Neural cell (in vitro differentiated cells): ENCODE results near the gene AFDN. TPM values are rescaled to one million over a fixed set of nuclear protein-coding genes. Genes with fewer than 3 reads are reported as not detected.

Experiments
- H2AFZ ChIP-seq: fragments of 200-600, 300-800 bp; sonication (generic), shearing (Covaris generic); 2 replicates; pipeline ENCODE4 v1.6.0; 2014; ENCODE audit warnings: low read depth, mild to moderate bottlenecking, antibody characterized with exemption, low read length, moderate library complexity
- H3F3A ChIP-seq: fragments of 200-600 bp; shearing (Covaris generic); 2 replicates; pipeline ENCODE4 v1.6.1; 2016; ENCODE audit warnings: mild to moderate bottlenecking, moderate library complexity, mixed read lengths, antibody characterized with exemption, low read length; ENCODE audit not compliant: insufficient read depth, poor library complexity, severe bottlenecking
- H3K27ac ChIP-seq: fragments of 200-600, 300-800 bp; sonication (generic), shearing (Covaris generic); 2 replicates; pipeline ENCODE4 v1.5.1; 2014; ENCODE audit warnings: mild to moderate bottlenecking, low read length, moderate library complexity
- H3K27me3 ChIP-seq: fragments of 300-800, 200-600 bp; sonication (generic), shearing (Covaris generic); 2 replicates; pipeline ENCODE4 v1.6.0; 2014; ENCODE audit warnings: mild to moderate bottlenecking, low read depth, low read length, moderate library complexity; ENCODE audit not compliant: insufficient read depth
- H3K36me3 ChIP-seq: fragments of 300-800, 200-600 bp; sonication (generic), shearing (Covaris generic); 2 replicates; pipeline ENCODE4 v1.5.1; 2014; ENCODE audit warnings: mild to moderate bottlenecking, antibody characterized with exemption, low read length, moderate library complexity; ENCODE audit not compliant: insufficient read depth
- H3K4me2 ChIP-seq: fragments of 300-800, 200-600 bp; sonication (generic), shearing (Covaris generic); 2 replicates; pipeline ENCODE4 v1.6.0; 2014; ENCODE audit warnings: mild to moderate bottlenecking, low read length
- H3K4me3 ChIP-seq: fragments of 300-800, 200-600 bp; sonication (generic), shearing (Covaris generic); 2 replicates; pipeline ENCODE4 v1.5.1; 2014; ENCODE audit warnings: mild to moderate bottlenecking, low read length, moderate library complexity
- H3K79me2 ChIP-seq: fragments of 200-600 bp; shearing (Covaris generic); replicated peaks from 2 replicates; pipeline ENCODE4 v1.6.0; 2014; ENCODE audit warnings: mild to moderate bottlenecking, low read length, moderate library complexity; ENCODE audit not compliant: insufficient read depth
- H3K9ac ChIP-seq: fragments of 300-800, 200-600 bp; sonication (generic), shearing (Covaris generic); 2 replicates; pipeline ENCODE4 v1.6.1; 2016; ENCODE audit warnings: mild to moderate bottlenecking, low read length, mixed read lengths
- H3K9me2 ChIP-seq: fragments of 200-600 bp; shearing (Covaris generic); 2 replicates; pipeline ENCODE4 v1.6.1; 2016; ENCODE audit warnings: mild to moderate bottlenecking, low read length, mixed read lengths; ENCODE audit not compliant: insufficient read depth
- H3K9me3 ChIP-seq: fragments of 200-600, 300-800 bp; sonication (generic), shearing (Covaris generic); 2 replicates; pipeline ENCODE4 v1.6.1; 2016; ENCODE audit warnings: mild to moderate bottlenecking, mixed run types, low read length, moderate library complexity, mixed read lengths
- H4K20me1 ChIP-seq: fragments of 200-600 bp; shearing (Covaris generic); 2 replicates; pipeline ENCODE4 v1.6.1; 2016; ENCODE audit warnings: mild to moderate bottlenecking, mixed run types; ENCODE audit not compliant: insufficient read depth
- CTCF ChIP-seq: fragments of 450-650 bp; IDR thresholded peaks from 2 replicates; pipeline ENCODE4 v1.5.1; 2014; ENCODE audit warnings: antibody characterized with exemption, mild to moderate bottlenecking, moderate library complexity; ENCODE audit not compliant: poor library complexity, severe bottlenecking
- EP300 ChIP-seq: fragments of 450-650 bp; conservative IDR thresholded peaks from 2 replicates; pipeline ENCODE4 v1.6.1; 2014; ENCODE audit warnings: antibody characterized with exemption, mild to moderate bottlenecking, moderate library complexity; ENCODE audit not compliant: poor library complexity, severe bottlenecking
- EZH2 ChIP-seq: fragments of 200-600, 300-800 bp; shearing (Covaris generic), sonication (generic); IDR thresholded peaks from 2 replicates; pipeline ENCODE4 v1.6.1; 2014; ENCODE audit warnings: antibody characterized with exemption, low read length, borderline replicate concordance, mild to moderate bottlenecking; ENCODE audit not compliant: insufficient read depth, poor library complexity, severe bottlenecking
- MXI1 ChIP-seq: fragments of 450-650 bp; conservative IDR thresholded peaks from 2 replicates; pipeline ENCODE4 v1.6.1; 2014; ENCODE audit warnings: antibody characterized with exemption, mild to moderate bottlenecking; ENCODE audit not compliant: poor library complexity, severe bottlenecking
- POLR2AphosphoS5 ChIP-seq: IDR thresholded peaks from 2 replicates; pipeline ENCODE4 v1.6.1; 2012
- RAD21 ChIP-seq: fragments of 450-650 bp; conservative IDR thresholded peaks from 2 replicates; pipeline ENCODE4 v1.6.1; 2014; ENCODE audit warnings: antibody characterized with exemption, mild to moderate bottlenecking, moderate library complexity
- SMC3 ChIP-seq: fragments of 450-650 bp; conservative IDR thresholded peaks from 2 replicates; pipeline ENCODE4 v1.6.1; 2014; ENCODE audit warnings: antibody characterized with exemption, mild to moderate bottlenecking, moderate library complexity; ENCODE audit not compliant: poor library complexity
- TAF1 ChIP-seq: IDR thresholded peaks from 2 replicates; pipeline ENCODE4 v1.6.1; 2012; ENCODE audit warnings: low read depth
- polyA plus RNA-seq: library from polyadenylated mRNA; depleted of rRNA; stranded (reverse); fragments of >200 nt; gene quantifications from 2 replicates; pipeline ENCODE4 v1.2.3, GENCODE V29; 2014
- TF ChIP-seq, protein P1 (sequence below): IDR thresholded peaks from 2 replicates; pipeline ENCODE4 v1.6.1; 2012; ENCODE audit warnings: borderline replicate concordance

AFDN gene
- polyA plus RNA-seq, 1 donor from 2014 or later, result 193 TPM

- H2AFZ ChIP-seq, result no peak overlapping the region
- H3K79me2 ChIP-seq, result no peaks in the 10 kb centered on the region
- H3K9me2 ChIP-seq, result no peaks in the 10 kb centered on the region
- TF ChIP-seq RAD21 (no peak), TAF1 (no peak), CTCF (no peak), SMC3 (no peak), MXI1 (no peak), EP300 (no peak), POLR2AphosphoS5 (no peak), EZH2 (no peak)
- TF ChIP-seq, protein P1, sequence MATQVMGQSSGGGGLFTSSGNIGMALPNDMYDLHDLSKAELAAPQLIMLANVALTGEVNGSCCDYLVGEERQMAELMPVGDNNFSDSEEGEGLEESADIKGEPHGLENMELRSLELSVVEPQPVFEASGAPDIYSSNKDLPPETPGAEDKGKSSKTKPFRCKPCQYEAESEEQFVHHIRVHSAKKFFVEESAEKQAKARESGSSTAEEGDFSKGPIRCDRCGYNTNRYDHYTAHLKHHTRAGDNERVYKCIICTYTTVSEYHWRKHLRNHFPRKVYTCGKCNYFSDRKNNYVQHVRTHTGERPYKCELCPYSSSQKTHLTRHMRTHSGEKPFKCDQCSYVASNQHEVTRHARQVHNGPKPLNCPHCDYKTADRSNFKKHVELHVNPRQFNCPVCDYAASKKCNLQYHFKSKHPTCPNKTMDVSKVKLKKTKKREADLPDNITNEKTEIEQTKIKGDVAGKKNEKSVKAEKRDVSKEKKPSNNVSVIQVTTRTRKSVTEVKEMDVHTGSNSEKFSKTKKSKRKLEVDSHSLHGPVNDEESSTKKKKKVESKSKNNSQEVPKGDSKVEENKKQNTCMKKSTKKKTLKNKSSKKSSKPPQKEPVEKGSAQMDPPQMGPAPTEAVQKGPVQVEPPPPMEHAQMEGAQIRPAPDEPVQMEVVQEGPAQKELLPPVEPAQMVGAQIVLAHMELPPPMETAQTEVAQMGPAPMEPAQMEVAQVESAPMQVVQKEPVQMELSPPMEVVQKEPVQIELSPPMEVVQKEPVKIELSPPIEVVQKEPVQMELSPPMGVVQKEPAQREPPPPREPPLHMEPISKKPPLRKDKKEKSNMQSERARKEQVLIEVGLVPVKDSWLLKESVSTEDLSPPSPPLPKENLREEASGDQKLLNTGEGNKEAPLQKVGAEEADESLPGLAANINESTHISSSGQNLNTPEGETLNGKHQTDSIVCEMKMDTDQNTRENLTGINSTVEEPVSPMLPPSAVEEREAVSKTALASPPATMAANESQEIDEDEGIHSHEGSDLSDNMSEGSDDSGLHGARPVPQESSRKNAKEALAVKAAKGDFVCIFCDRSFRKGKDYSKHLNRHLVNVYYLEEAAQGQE, result no peak
- H3K4me2 ChIP-seq, result no peak overlapping the region
- no peak overlapping the region for H3K4me3 ChIP-seq
- H3K9ac ChIP-seq, result no peak overlapping the region
- H3K9me3 ChIP-seq, result peaks cover 12% of the 10 kb centered on the region
- no peaks in the 10 kb centered on the region for H4K20me1 ChIP-seq
- no peaks in the 10 kb centered on the region for H3K27me3 ChIP-seq
- H3K27ac ChIP-seq, result no peak overlapping the region
- H3K36me3 ChIP-seq, result no peaks in the 10 kb centered on the region
- no peaks in the 10 kb centered on the region for H3F3A ChIP-seq
These were observed 181.1 kb downstream of the AFDN start for GRCh38 chr6:168007592-168008338.

DNA sequence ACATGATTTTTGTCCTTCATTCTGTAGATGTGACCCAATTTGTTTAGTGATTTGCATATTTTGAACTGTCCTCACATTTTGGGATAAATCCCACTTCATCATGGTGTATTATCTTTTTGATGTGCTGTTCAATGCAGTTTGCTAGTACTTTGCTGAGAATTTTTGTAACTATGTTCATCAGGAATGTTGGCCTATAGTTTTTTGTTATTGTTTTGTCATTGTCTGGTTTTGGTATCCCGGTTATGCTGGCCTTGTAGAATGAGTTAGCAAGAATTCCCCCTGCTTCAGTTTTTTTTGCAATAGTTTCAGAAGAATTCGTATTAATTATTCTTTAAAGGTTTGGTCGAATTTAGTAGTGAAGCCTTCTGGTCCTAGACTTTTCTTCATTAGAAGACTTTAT, 182.6 kb downstream of the AFDN start:
- H2AFZ ChIP-seq, result no peak overlapping the region
- no peaks in the 10 kb centered on the region for H3K9me2 ChIP-seq
- H3K9me3 ChIP-seq, result peaks cover 12% of the 10 kb centered on the region
- TF ChIP-seq POLR2AphosphoS5 (no peak), EP300 (no peak), TAF1 (no peak), SMC3 (no peak), EZH2 (no peak), CTCF (no peak), MXI1 (no peak), RAD21 (no peak)
- TF ChIP-seq, protein P1, result no peak
- H3K79me2 ChIP-seq, result no peaks in the 10 kb centered on the region
- no peaks in the 10 kb centered on the region for H4K20me1 ChIP-seq
- H3K27ac ChIP-seq, result no peak overlapping the region
- H3K4me2 ChIP-seq, result no peak overlapping the region
- no peaks in the 10 kb centered on the region for H3F3A ChIP-seq
- H3K9ac ChIP-seq, result no peak overlapping the region
- H3K27me3 ChIP-seq, result no peaks in the 10 kb centered on the region
- no peaks in the 10 kb centered on the region for H3K36me3 ChIP-seq
- H3K4me3 ChIP-seq, result no peak overlapping the region
